Trophoblast cell (in vitro differentiated cells and primary cell): Measurements from ENCODE around the gene BZW2.

Source experiments
- DNase-seq, 2 donors: peaks; one replicate each; pipeline ENCODE4 v3.0.0-alpha.2; 2016
- H2AFZ ChIP-seq: 2 replicates; pipeline ENCODE4 v1.6.1; 2013; ENCODE audit warnings: low read length, moderate library complexity, mild to moderate bottlenecking; ENCODE audit not compliant: insufficient read depth, poor library complexity
- H2AK5ac ChIP-seq: 2 replicates; pipeline ENCODE4 v1.6.1; 2013; ENCODE audit warnings: mild to moderate bottlenecking, low read length
- H2BK120ac ChIP-seq: 2 replicates; pipeline ENCODE4 v1.6.1; 2013; ENCODE audit warnings: low read length, mild to moderate bottlenecking, moderate library complexity; ENCODE audit not compliant: insufficient read depth, poor library complexity
- H2BK12ac ChIP-seq: 2 replicates; pipeline ENCODE4 v1.6.1; 2013; ENCODE audit warnings: mild to moderate bottlenecking, low read length, moderate library complexity
- H2BK5ac ChIP-seq: 2 replicates; pipeline ENCODE4 v1.6.1; 2013; ENCODE audit warnings: low read length, low read depth, moderate library complexity, mild to moderate bottlenecking; ENCODE audit not compliant: poor library complexity
- H3K14ac ChIP-seq: 2 replicates; pipeline ENCODE4 v1.6.1; 2013; ENCODE audit warnings: mild to moderate bottlenecking, low read length
- H3K18ac ChIP-seq: 2 replicates; pipeline ENCODE4 v1.6.1; 2013; ENCODE audit warnings: mild to moderate bottlenecking, low read length
- H3K23ac ChIP-seq: 2 replicates; pipeline ENCODE4 v1.6.1; 2013; ENCODE audit warnings: low read length
- H3K27ac ChIP-seq: 2 replicates; pipeline ENCODE4 v1.5.1; 2013; ENCODE audit warnings: low read depth, mild to moderate bottlenecking, inconsistent platforms, low read length, moderate library complexity
- H3K27me3 ChIP-seq: 2 replicates; pipeline ENCODE4 v1.6.1; 2013; ENCODE audit warnings: inconsistent platforms, mild to moderate bottlenecking, low read length, moderate library complexity; ENCODE audit not compliant: insufficient read depth
- H3K36me3 ChIP-seq, 2 experiments: 1 replicate in 1 of 2; 2 replicates in 1 of 2; pipeline ENCODE4 v1.6.1; 2013; ENCODE audit warnings: low read length in 2 of 2, mild to moderate bottlenecking in 2 of 2, moderate library complexity in 1 of 2; ENCODE audit not compliant: insufficient read depth in 2 of 2, control insufficient read depth in 1 of 2
- H3K4ac ChIP-seq: 2 replicates; pipeline ENCODE4 v1.6.1; 2013; ENCODE audit warnings: low read depth, mild to moderate bottlenecking, low read length, moderate library complexity
- H3K4me1 ChIP-seq, 2 experiments: 1 replicate in 1 of 2; 2 replicates in 1 of 2; pipeline ENCODE4 v1.6.1; 2013; ENCODE audit warnings: low read length in 2 of 2, mild to moderate bottlenecking in 2 of 2, moderate library complexity in 1 of 2; ENCODE audit not compliant: insufficient read depth in 2 of 2, control insufficient read depth in 1 of 2
- H3K4me2 ChIP-seq: 2 replicates; pipeline ENCODE4 v1.6.1; 2013; ENCODE audit warnings: inconsistent platforms, mild to moderate bottlenecking, low read length, moderate library complexity
- H3K4me3 ChIP-seq: 2 replicates; pipeline ENCODE4 v1.5.1; 2013; ENCODE audit warnings: mild to moderate bottlenecking, low read depth, low read length, inconsistent platforms
- H3K79me1 ChIP-seq: one replicate; pipeline ENCODE4 v1.6.1; 2013; ENCODE audit warnings: low read length
- H3K79me2 ChIP-seq: 2 replicates; pipeline ENCODE4 v1.6.1; 2013; ENCODE audit warnings: low read length, mild to moderate bottlenecking; ENCODE audit not compliant: control insufficient read depth, insufficient read depth, poor library complexity
- H3K9ac ChIP-seq: 2 replicates; pipeline ENCODE4 v1.6.1; 2013; ENCODE audit warnings: mild to moderate bottlenecking, low read length
- H3K9me3 ChIP-seq: 2 replicates; pipeline ENCODE4 v1.6.1; 2013; ENCODE audit warnings: low read depth, mild to moderate bottlenecking, control low read depth, inconsistent platforms, low read length; ENCODE audit not compliant: insufficient read depth
- H4K12ac ChIP-seq: 2 replicates; pipeline ENCODE4 v1.6.1; 2013; ENCODE audit warnings: low read depth, mild to moderate bottlenecking, low read length, moderate library complexity
- H4K8ac ChIP-seq: 2 replicates; pipeline ENCODE4 v1.6.1; 2013; ENCODE audit warnings: low read depth, mild to moderate bottlenecking, low read length, moderate library complexity
- H4K91ac ChIP-seq: one replicate; pipeline ENCODE4 v1.6.1; 2013; ENCODE audit warnings: low read depth, mild to moderate bottlenecking, low read length, moderate library complexity
- WGBS: extraction: QIAGEN DNeasy Blood & Tissue Kit; methylation state at CpG from one replicate; pipeline ENCODE4 v1.1.7; 2013; ENCODE audit warnings: missing lambda C conversion rate; ENCODE audit not compliant: insufficient read length, insufficient coverage; ENCODE audit errors: extremely low coverage; 5-methylcytosine and 5-hydroxymethylcytosine counted together

The BZW2 gene

GRCh38 chr7:16735020-16735419 is 89.0 kb downstream of the BZW2 start:
- H2AK5ac ChIP-seq: no peak overlapping the region
- H4K12ac ChIP-seq: no peak overlapping the region
- no peak overlapping the region for H3K9ac ChIP-seq
- no peak overlapping the region for H4K8ac ChIP-seq
- no peak overlapping the region for H3K14ac ChIP-seq
- H3K9me3 ChIP-seq: no peaks in the 10 kb centered on the region
- no peak overlapping the region for H2BK5ac ChIP-seq
- no peak overlapping the region for H3K4ac ChIP-seq
- no peaks in the 10 kb centered on the region for H3K79me1 ChIP-seq
- no peak overlapping the region for H2BK120ac ChIP-seq
- no peak overlapping the region for H2AFZ ChIP-seq
- H3K4me1 ChIP-seq: peaks cover 3 to 6% of the 10 kb centered on the region in 2 experiments
- H3K18ac ChIP-seq: no peak overlapping the region
- H3K27ac ChIP-seq: no peak overlapping the region
- H3K79me2 ChIP-seq: no peaks in the 10 kb centered on the region
- WGBS: no CpG with 5 or more reads among the region's 4 CpGs
- H3K4me3 ChIP-seq: no peak overlapping the region
- no peak overlapping the region for H2BK12ac ChIP-seq
- DNase-seq: no peak
- no peak overlapping the region for H4K91ac ChIP-seq
- H3K36me3 ChIP-seq: peaks cover 0 to 2% of the 10 kb centered on the region in 2 experiments
- H3K27me3 ChIP-seq: no peaks in the 10 kb centered on the region
- no peak overlapping the region for H3K23ac ChIP-seq
- no peak overlapping the region for H3K4me2 ChIP-seq

DNA sequence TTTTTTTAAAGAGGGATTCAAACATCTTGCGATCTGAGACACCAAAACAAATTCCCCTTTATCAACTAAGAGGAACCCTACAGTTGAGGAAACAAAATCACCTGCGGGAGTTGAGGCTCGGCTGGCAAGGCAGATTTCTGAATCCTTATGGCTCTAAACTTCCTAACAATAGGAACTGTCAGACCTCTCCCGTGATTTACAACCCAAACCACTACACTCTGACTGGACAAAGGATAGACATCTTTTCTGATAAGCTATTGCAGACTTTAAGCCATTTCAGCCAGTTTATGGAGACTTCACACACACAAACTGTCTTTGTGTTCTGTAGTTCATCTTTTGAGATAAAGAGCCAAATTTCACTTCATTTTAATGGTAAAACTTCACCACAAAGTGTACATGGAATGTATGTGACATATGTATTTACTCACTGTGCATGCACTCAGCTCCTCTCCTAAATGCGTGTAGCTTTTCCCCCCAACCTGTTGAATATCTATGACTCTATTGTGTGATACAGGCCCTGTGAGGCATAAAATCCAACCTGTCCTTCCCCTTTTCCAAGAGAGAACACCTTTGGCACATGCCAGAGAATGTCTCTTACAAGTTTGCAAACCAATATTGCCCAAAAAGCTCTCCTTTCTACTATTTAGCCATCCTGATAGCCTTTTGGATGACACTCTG is 92.2 kb downstream of the BZW2 start:
- H4K91ac ChIP-seq: no peak overlapping the region
- no peaks in the 10 kb centered on the region for H3K9me3 ChIP-seq
- no peak overlapping the region for H3K9ac ChIP-seq
- no peaks in the 10 kb centered on the region for H3K4me1 ChIP-seq
- no peak overlapping the region for H4K8ac ChIP-seq
- H3K79me2 ChIP-seq: no peaks in the 10 kb centered on the region
- no peak overlapping the region for H2AFZ ChIP-seq
- H2AK5ac ChIP-seq: no peak overlapping the region
- no peak overlapping the region for H4K12ac ChIP-seq
- H3K14ac ChIP-seq: no peak overlapping the region
- no peak overlapping the region for H3K23ac ChIP-seq
- no peak overlapping the region for H3K18ac ChIP-seq
- no peak for DNase-seq
- H2BK12ac ChIP-seq: no peak overlapping the region
- no peak overlapping the region for H2BK120ac ChIP-seq
- no peaks in the 10 kb centered on the region for H3K27me3 ChIP-seq
- no peak overlapping the region for H3K4me2 ChIP-seq
- WGBS: no CpG with 5 or more reads among the region's 5 CpGs
- H3K4me3 ChIP-seq: no peak overlapping the region
- no peak overlapping the region for H2BK5ac ChIP-seq
- peak overlapping the region; percentile 39 for H3K27ac ChIP-seq
- no peaks in the 10 kb centered on the region for H3K36me3 ChIP-seq
- H3K4ac ChIP-seq: no peak overlapping the region
- no peaks in the 10 kb centered on the region for H3K79me1 ChIP-seq

DNA sequence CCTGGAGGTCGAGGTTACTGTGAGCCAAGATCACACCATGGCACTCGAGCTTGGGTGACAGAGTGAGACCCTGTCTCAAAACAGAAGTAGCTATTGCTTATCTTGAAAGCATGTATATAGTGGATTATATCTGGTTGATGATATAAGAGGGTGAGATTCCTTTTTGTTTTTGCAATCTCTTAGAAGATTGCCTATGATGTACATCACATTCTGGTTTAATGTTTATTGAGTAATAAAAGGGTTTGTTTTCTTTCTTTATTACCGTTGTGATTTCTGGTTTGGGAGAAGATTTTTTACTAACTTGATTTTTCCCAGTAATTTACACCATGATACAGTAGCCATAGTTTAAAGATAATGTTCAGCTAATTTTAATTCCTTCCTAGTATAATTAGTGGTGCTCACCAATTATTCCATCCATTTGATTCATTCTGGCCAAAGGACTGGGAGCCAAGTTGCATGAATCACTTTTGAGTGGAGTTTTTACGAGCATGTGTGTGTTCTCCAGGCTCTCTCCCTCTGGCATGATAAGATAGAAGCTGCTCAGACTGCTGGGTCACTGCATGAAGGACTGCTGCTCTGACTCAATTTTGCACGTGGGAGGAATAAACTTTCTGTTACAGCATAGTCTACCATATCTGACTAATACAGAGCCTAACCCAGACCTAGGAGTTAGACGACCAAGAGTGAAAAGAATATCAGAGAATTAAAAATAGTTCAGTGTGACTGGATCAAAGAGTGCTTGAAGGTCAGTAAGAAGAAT is 94.1 kb downstream of the BZW2 start:
- H3K79me2 ChIP-seq: no peaks in the 10 kb centered on the region
- no peak overlapping the region for H3K4ac ChIP-seq
- H3K27ac ChIP-seq: no peak overlapping the region
- no peaks in the 10 kb centered on the region for H3K36me3 ChIP-seq
- no peak overlapping the region for H2BK120ac ChIP-seq
- H2BK12ac ChIP-seq: no peak overlapping the region
- H3K4me3 ChIP-seq: no peak overlapping the region
- H3K14ac ChIP-seq: no peak overlapping the region
- no peak overlapping the region for H2BK5ac ChIP-seq
- DNase-seq: peak in 1 of 2 donors; percentile 16
- no peaks in the 10 kb centered on the region for H3K27me3 ChIP-seq
- H3K23ac ChIP-seq: no peak overlapping the region
- H3K4me1 ChIP-seq: no peaks in the 10 kb centered on the region
- H4K12ac ChIP-seq: no peak overlapping the region
- no CpG with 5 or more reads among the region's 6 CpGs for WGBS
- H2AK5ac ChIP-seq: no peak overlapping the region
- H3K9me3 ChIP-seq: no peaks in the 10 kb centered on the region
- no peak overlapping the region for H3K4me2 ChIP-seq
- no peaks in the 10 kb centered on the region for H3K79me1 ChIP-seq
- H2AFZ ChIP-seq: no peak overlapping the region
- H3K9ac ChIP-seq: no peak overlapping the region
- H4K91ac ChIP-seq: no peak overlapping the region
- no peak overlapping the region for H3K18ac ChIP-seq
- no peak overlapping the region for H4K8ac ChIP-seq

GRCh38 chr7:16740623-16740953 is 94.6 kb downstream of the BZW2 start:
- Histone ChIP-seq H2AK5ac (no peak overlapping the region), H2BK5ac (no peak overlapping the region), H3K9me3 (no peaks in the 10 kb centered on the region), H3K27me3 (no peaks in the 10 kb centered on the region), H3K36me3 (no peaks in the 10 kb centered on the region), H4K91ac (no peak overlapping the region), H3K14ac (no peak overlapping the region), H4K8ac (no peak overlapping the region), H3K4ac (no peak overlapping the region), H3K4me1 (no peaks in the 10 kb centered on the region), H2BK120ac (no peak overlapping the region), H3K4me3 (no peak overlapping the region), H3K79me1 (no peaks in the 10 kb centered on the region), H2AFZ (no peak overlapping the region), H3K79me2 (no peaks in the 10 kb centered on the region), H3K9ac (no peak overlapping the region), H4K12ac (no peak overlapping the region), H2BK12ac (no peak overlapping the region), H3K18ac (no peak overlapping the region), H3K27ac (no peak overlapping the region), H3K23ac (no peak overlapping the region), H3K4me2 (no peak overlapping the region)
- WGBS: no CpG with 5 or more reads among the region's 3 CpGs
- no peak for DNase-seq
